GM18511 (cell line): Measurements from ENCODE around the gene NCOA5.
"Not testable (repeated sequence)": the region's sequence is repeated elsewhere in the genome, so short reads cannot be mapped to it uniquely, and the experiment has no call there.

Experiments used
- ATAC-seq: cut with Tn5 transposase; IDR thresholded peaks from one replicate; pipeline ENCODE4 v1.9.1; 2021; ENCODE audit warnings: mild to moderate bottlenecking, moderate library complexity; ENCODE audit not compliant: unreplicated experiment

The NCOA5 gene

GRCh38 chr20:46121184-46121930 is 31.6 kb upstream of the NCOA5 start:
- no peak for ATAC-seq

GRCh38 chr20:46120136-46120535 is 30.4 kb upstream of the NCOA5 start:
- no peak for ATAC-seq

GRCh38 chr20:46119547-46119946 is 29.8 kb upstream of the NCOA5 start:
- no peak for ATAC-seq

- peak; percentile 44 for ATAC-seq
These were observed 29.3 kb upstream of the NCOA5 start for GRCh38 chr20:46119028-46119546.

GRCh38 chr20:46118481-46119020 is 28.8 kb upstream of the NCOA5 start:
- peak; percentile 69 for ATAC-seq

GRCh38 chr20:46117704-46118467 is 28.1 kb upstream of the NCOA5 start, which contains the start of gene CD40:
TSS of gene CD40 (plus strand) at chr20:46118314. CDS start at chr20:46118344, 30 bp downstream.
- peak; percentile 77 for ATAC-seq

GRCh38 chr20:46114449-46114848 is 24.7 kb upstream of the NCOA5 start:
- no peak for ATAC-seq

- no peak for ATAC-seq
These were observed 23.3 kb upstream of the NCOA5 start for GRCh38 chr20:46113113-46113470.

GRCh38 chr20:46112430-46113112 is 22.8 kb upstream of the NCOA5 start:
- no peak for ATAC-seq

GRCh38 chr20:46111836-46112212 is 22.1 kb upstream of the NCOA5 start:
- ATAC-seq: no peak

- ATAC-seq: peak; percentile 60
These were observed 21.5 kb upstream of the NCOA5 start for GRCh38 chr20:46111028-46111835.

- no peak for ATAC-seq
These were observed 19.2 kb upstream of the NCOA5 start for GRCh38 chr20:46108976-46109375.

- peak; percentile 87 for ATAC-seq
These were observed 18.7 kb upstream of the NCOA5 start for GRCh38 chr20:46108435-46108841.

- no peak for ATAC-seq
These were observed 17.3 kb upstream of the NCOA5 start for GRCh38 chr20:46107061-46107460.

- no peak for ATAC-seq
These were observed 14.5 kb upstream of the NCOA5 start for GRCh38 chr20:46104262-46104661.

- no peak for ATAC-seq
These were observed 13.2 kb upstream of the NCOA5 start for GRCh38 chr20:46102940-46103339.

GRCh38 chr20:46101957-46102356 is 12.2 kb upstream of the NCOA5 start:
- ATAC-seq: no peak

GRCh38 chr20:46100988-46101387 is 11.2 kb upstream of the NCOA5 start:
- no peak for ATAC-seq

- not testable (repeated sequence) for ATAC-seq
These were observed 10.7 kb upstream of the NCOA5 start for GRCh38 chr20:46100444-46100843.
